ENCODE measurements around the gene DERA.

GRCh38 chr12:16036073-16036472 is 124.9 kb downstream of the DERA start:
- no peak for TF ChIP-seq CTCF (IDR thresholded peaks at IDR 0.05 in 8 of 11, conservative IDR thresholded peaks at IDR 0.05 in 3 of 11)
- no peak for TF ChIP-seq POLR2A (IDR thresholded peaks at IDR 0.05)
- TF ChIP-seq POLR2AphosphoS5 (IDR thresholded peaks at IDR 0.05) = no peak
